Activated T-helper 17 cell treated with anti-CD3 and anti-CD28 coated beads, Interleukin-2, amount 50 U/mL, for 72 hours (primary cell): ENCODE results near the gene CCDC38. TPM values are rescaled to one million over a fixed set of nuclear protein-coding genes. Genes with fewer than 3 reads are reported as not detected.
A peak's percentile ranks its signal among the peaks of the same experiment; 100 is the strongest.

Experiments used
- ATAC-seq: fragments of 150-1000 bp; cut with Tn5 transposase; replicated peaks from 2 replicates; pipeline ENCODE4 v1.10.0; 2021; ENCODE audit warnings: mild to moderate bottlenecking, moderate library complexity
- H3K27ac Mint-ChIP-seq: one replicate; pipeline ENCODE4 v1.8.0; 2022; ENCODE audit warnings: mixed read lengths
- H3K27me3 Mint-ChIP-seq: one replicate; pipeline ENCODE4 v1.8.0; 2022; ENCODE audit warnings: mixed read lengths
- H3K36me3 Mint-ChIP-seq: one replicate; pipeline ENCODE4 v1.8.0; 2022; ENCODE audit warnings: low read depth, mild to moderate bottlenecking, mixed read lengths
- H3K4me1 Mint-ChIP-seq: one replicate; pipeline ENCODE4 v1.8.0; 2022; ENCODE audit warnings: mixed read lengths
- H3K4me3 Mint-ChIP-seq: one replicate; pipeline ENCODE4 v1.8.0; 2022; ENCODE audit warnings: mild to moderate bottlenecking, mixed read lengths
- H3K9me3 Mint-ChIP-seq: one replicate; pipeline ENCODE4 v1.8.0; 2022; ENCODE audit warnings: mixed read lengths
- total RNA-seq, 2 donors: library from RNA; stranded (reverse); gene quantifications; one replicate each; pipeline ENCODE4 v1.2.3, GENCODE V29; 2022

CCDC38 gene
- total RNA-seq: under 1 TPM; 0.24 to 0.28 TPM

DNA sequence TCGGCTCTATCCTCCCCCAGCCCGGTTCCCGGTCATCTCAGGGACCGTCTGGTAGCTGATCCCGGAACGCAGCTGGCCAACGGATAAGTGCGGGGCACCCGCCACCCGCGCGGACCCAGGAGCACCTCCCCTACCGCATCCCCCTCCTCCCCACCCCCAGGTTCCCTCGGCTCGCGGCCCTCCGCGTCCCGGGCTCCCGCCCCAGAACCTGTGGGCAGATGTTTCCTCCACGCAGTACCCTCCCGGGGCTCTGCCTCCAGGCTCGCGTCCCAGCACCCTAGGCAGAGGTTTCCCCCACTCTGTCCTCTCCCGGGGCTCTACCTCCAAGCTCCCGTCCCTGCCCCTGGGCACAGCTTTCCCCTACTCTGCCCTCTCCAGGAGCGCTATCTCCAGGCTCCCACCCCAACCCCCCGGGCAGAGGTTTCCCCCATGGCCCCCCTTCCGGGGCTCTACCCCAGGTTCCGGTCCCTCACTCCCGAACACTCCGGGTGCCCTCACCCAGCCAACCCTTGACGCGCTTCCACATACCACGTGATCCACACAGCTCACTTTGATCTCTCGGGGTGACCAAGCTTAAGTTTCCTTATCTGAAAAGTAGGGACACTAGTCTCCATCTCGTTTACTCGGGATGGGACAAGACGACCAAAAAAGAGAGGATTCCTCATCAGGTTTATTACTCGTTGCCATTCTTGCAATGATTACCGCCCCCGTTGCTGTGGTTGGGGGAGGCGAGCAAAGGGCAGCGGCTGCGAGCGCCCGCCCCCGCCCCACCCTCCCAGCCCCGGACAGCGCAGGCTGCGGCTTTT, at the start of gene CCDC38:
CCDC38 (minus strand) TSS at position 91 of the 806 bp plus-strand sequence. CDS start 6,105 bp downstream, outside the sequence.
- H3K4me3 Mint-ChIP-seq: peak within 1 kb of the TSS; percentile 83
- H3K4me1 Mint-ChIP-seq: no peaks in the 10 kb centered on the region
- peak; percentile 98 for ATAC-seq
- no peaks in the 10 kb centered on the region for H3K9me3 Mint-ChIP-seq
- H3K36me3 Mint-ChIP-seq: no peaks in the 10 kb centered on the region
- peak within 1 kb of the TSS; percentile 93 for H3K27ac Mint-ChIP-seq
- no peaks in the 10 kb centered on the region for H3K27me3 Mint-ChIP-seq

- Mint-ChIP-seq H3K9me3 (no peaks in the 10 kb centered on the region), H3K4me1 (no peaks in the 10 kb centered on the region), H3K27me3 (peaks cover 4% of the 10 kb centered on the region), H3K4me3 (no peak overlapping the region), H3K27ac (no peak overlapping the region), H3K36me3 (no peaks in the 10 kb centered on the region)
- no peak for ATAC-seq
Measured at GRCh38 chr12:95990136-95990535, 47.7 kb upstream of the CCDC38 start.

DNA sequence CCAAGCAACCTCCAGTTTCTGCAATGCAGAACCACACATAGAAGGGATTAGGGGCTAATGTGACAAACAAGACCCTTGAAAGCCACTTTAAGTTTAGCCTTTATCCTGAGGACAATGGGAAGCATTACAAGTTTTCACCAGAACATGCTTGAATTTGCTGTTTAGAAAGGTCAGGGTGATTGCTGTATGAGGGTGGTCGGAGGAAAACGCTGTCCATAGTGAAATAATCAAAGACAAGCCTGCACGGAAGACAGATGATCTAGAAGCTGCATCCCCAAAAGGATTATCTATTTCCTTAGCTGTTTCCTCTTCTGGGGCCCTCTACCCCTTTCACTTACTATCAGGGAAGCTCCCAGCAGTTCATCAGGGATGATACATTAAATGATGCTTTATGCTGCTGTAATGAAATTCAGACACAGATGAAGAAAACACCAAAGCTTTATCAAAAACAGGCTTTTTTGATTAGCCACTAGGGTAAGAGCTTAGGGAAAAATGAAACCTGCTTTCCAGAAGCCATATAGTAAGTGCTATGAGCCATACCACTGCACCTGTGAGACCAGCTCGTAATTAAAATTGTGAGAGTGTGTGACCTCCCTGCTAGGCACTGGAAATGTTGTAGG, 47.2 kb upstream of the CCDC38 start:
- Mint-ChIP-seq H3K9me3 (no peaks in the 10 kb centered on the region), H3K36me3 (no peaks in the 10 kb centered on the region), H3K27me3 (peaks cover 4% of the 10 kb centered on the region), H3K4me1 (no peaks in the 10 kb centered on the region), H3K27ac (no peak overlapping the region), H3K4me3 (no peak overlapping the region)
- no peak for ATAC-seq

- ATAC-seq: no peak
- no peak overlapping the region for H3K4me3 Mint-ChIP-seq
- no peaks in the 10 kb centered on the region for H3K4me1 Mint-ChIP-seq
- H3K9me3 Mint-ChIP-seq: no peaks in the 10 kb centered on the region
- H3K27ac Mint-ChIP-seq: no peak overlapping the region
- no peaks in the 10 kb centered on the region for H3K36me3 Mint-ChIP-seq
- H3K27me3 Mint-ChIP-seq: peaks cover 4% of the 10 kb centered on the region
Measured at GRCh38 chr12:95988506-95989275, 46.3 kb upstream of the CCDC38 start.

DNA sequence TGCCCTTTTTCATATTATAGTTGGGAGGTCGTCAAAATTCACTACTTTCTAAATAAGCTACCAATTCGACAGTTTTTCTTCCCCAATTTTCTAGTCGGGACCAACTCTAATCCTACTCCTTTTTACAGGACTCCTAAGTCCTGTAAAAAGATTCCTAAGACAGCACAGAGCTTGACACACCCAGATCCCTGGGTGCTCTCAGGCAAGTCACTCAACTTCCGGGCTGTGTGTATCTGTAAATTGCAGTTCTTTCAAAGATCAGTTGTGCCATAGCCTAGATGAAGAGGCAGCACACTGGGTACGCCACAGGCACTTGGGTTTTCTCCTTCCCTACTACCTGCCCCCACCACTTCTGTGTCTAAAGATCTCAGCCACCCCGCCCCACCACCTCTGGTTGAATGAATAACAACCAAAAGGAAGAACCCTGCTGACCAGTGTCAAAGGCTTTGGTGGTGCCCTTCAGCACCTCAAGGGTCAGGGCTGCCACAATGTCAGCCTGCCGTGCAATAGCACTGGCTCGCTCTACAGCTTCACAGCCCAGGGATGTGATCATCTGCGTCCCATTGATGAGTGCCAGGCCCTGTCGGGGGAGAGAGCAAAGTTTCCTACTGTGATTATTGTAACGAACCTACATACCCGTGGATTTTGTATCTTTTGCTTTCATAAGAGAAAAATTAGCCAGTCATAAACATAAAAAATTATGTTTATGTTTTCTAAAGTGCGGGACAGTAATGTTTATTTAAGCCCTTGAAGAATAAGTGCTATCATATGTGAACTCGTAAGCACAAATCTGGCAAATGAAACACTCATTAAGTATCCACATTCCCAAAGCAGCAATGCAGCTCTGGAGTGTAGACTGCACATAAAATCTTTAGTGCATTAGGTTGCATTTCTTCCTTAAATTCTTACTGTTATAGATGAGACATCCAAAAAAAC, 44.5 kb upstream of the CCDC38 start:
- H3K4me1 Mint-ChIP-seq: no peaks in the 10 kb centered on the region
- H3K4me3 Mint-ChIP-seq: no peak overlapping the region
- peaks cover 4% of the 10 kb centered on the region for H3K27me3 Mint-ChIP-seq
- no peak for ATAC-seq
- H3K36me3 Mint-ChIP-seq: no peaks in the 10 kb centered on the region
- no peaks in the 10 kb centered on the region for H3K9me3 Mint-ChIP-seq
- no peak overlapping the region for H3K27ac Mint-ChIP-seq

DNA sequence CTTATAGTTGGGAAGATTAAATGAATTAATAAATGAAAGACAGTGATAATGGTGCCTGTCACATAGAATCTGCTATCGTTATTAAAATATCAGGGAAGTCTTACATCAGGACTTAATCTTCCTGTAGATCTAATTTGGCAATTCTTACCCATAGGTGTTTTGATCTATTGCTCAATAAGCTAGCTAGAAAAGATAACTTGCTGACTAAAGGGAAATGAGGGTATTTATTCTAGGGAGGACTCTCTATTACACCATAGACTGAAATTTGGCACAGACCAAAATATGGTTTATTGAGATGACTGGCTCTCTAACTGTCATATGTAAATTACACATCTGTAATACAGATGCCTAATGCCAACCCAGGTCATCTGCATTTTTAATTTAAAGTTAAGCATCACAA, 42.3 kb upstream of the CCDC38 start:
- H3K9me3 Mint-ChIP-seq: no peaks in the 10 kb centered on the region
- H3K4me3 Mint-ChIP-seq: no peak overlapping the region
- H3K36me3 Mint-ChIP-seq: no peaks in the 10 kb centered on the region
- no peaks in the 10 kb centered on the region for H3K4me1 Mint-ChIP-seq
- no peak overlapping the region for H3K27ac Mint-ChIP-seq
- ATAC-seq: no peak
- H3K27me3 Mint-ChIP-seq: peaks cover 4% of the 10 kb centered on the region

DNA sequence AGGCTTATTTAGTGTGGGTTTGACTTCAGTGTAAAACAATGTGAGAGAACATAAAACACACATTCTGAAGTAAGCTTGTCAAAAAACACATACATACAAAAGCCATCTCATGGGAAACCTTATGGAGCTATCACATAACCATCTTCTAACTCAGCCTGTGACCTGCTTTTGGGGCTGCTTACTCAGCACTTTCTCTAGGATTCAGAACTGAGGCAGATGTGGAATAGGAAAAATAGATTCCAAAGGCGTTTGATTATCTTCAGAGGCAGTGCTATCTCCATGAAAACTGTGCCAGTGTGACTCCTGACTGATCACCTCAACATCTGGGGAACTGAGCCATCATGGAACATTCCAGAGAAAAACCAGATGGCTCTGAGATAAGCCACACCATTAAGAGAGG, 40.2 kb upstream of the CCDC38 start:
- H3K27ac Mint-ChIP-seq: no peak overlapping the region
- H3K9me3 Mint-ChIP-seq: no peaks in the 10 kb centered on the region
- no peaks in the 10 kb centered on the region for H3K36me3 Mint-ChIP-seq
- H3K4me1 Mint-ChIP-seq: no peaks in the 10 kb centered on the region
- H3K27me3 Mint-ChIP-seq: no peaks in the 10 kb centered on the region
- no peak overlapping the region for H3K4me3 Mint-ChIP-seq
- ATAC-seq: no peak

DNA sequence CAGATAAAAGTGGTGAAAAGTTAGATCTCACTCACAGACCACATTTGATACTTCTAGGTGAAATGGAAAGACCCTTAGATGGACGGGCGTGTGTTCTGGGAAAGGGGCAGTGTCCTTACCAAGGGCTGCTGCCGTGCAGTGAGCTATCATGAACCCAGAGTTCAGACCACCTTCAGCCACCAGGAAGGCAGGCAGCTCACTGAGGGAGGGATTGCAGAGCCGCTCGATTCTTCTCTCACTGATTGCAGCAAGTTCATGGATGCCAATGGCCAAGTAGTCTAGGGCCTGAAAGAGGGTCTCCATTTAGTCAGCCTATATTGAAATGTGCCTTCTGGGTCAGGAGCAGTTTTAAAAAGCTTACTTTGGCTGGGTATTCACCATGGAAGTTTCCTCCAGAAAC, 38.0 kb upstream of the CCDC38 start:
- no peak for ATAC-seq
- Mint-ChIP-seq H3K4me1 (no peaks in the 10 kb centered on the region), H3K36me3 (no peaks in the 10 kb centered on the region)

GRCh38 chr12:95978774-95979173, 36.4 kb upstream of the CCDC38 start:
- Mint-ChIP-seq H3K4me1 (no peaks in the 10 kb centered on the region), H3K36me3 (no peaks in the 10 kb centered on the region), H3K4me3 (no peak overlapping the region), H3K27me3 (no peaks in the 10 kb centered on the region), H3K27ac (no peak overlapping the region), H3K9me3 (no peaks in the 10 kb centered on the region)
- ATAC-seq: no peak

More for the DNA sequence above, 38.0 kb upstream of the CCDC38 start:
- Mint-ChIP-seq H3K4me3 (no peak overlapping the region), H3K27me3 (no peaks in the 10 kb centered on the region), H3K27ac (no peak overlapping the region), H3K9me3 (no peaks in the 10 kb centered on the region)

- H3K36me3 Mint-ChIP-seq: no peaks in the 10 kb centered on the region
- no peaks in the 10 kb centered on the region for H3K27me3 Mint-ChIP-seq
- H3K9me3 Mint-ChIP-seq: no peaks in the 10 kb centered on the region
- H3K4me1 Mint-ChIP-seq: no peaks in the 10 kb centered on the region
- no peak overlapping the region for H3K27ac Mint-ChIP-seq
- ATAC-seq: no peak
- H3K4me3 Mint-ChIP-seq: no peak overlapping the region
Measured at GRCh38 chr12:95978351-95978750, 35.9 kb upstream of the CCDC38 start.

GRCh38 chr12:95977764-95978305, 35.4 kb upstream of the CCDC38 start:
- Mint-ChIP-seq H3K4me1 (no peaks in the 10 kb centered on the region), H3K27me3 (no peaks in the 10 kb centered on the region), H3K4me3 (no peak overlapping the region), H3K27ac (no peak overlapping the region), H3K36me3 (no peaks in the 10 kb centered on the region), H3K9me3 (no peaks in the 10 kb centered on the region)
- ATAC-seq: no peak

DNA sequence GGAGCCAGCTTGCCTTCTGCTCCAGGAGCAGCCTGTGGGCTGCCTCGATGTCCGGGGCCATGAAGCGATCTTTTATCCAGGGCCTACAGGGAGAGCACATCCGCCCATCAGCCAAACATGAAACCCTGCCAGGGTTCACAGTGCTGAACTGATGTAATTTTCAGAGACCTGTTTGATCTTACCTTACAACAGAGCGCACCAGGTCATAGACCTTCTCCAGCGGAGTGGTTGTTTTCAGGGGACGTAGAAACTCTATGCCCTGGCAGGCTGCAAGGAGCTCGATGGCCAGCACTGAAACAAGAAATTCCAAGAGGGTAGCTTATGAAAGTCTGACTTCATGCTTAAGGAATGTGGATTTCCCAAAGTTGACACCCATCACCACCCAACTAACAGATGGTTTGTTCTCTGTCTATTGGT, 34.0 kb upstream of the CCDC38 start:
- Mint-ChIP-seq H3K27ac (no peak overlapping the region), H3K4me3 (no peak overlapping the region), H3K4me1 (no peaks in the 10 kb centered on the region), H3K27me3 (no peaks in the 10 kb centered on the region), H3K9me3 (no peaks in the 10 kb centered on the region), H3K36me3 (no peaks in the 10 kb centered on the region)
- no peak for ATAC-seq

GRCh38 chr12:95975491-95975890, 33.1 kb upstream of the CCDC38 start:
- Mint-ChIP-seq H3K4me3 (no peak overlapping the region), H3K27me3 (no peaks in the 10 kb centered on the region), H3K4me1 (no peaks in the 10 kb centered on the region), H3K9me3 (no peaks in the 10 kb centered on the region), H3K36me3 (no peaks in the 10 kb centered on the region), H3K27ac (no peak overlapping the region)
- ATAC-seq: no peak

DNA sequence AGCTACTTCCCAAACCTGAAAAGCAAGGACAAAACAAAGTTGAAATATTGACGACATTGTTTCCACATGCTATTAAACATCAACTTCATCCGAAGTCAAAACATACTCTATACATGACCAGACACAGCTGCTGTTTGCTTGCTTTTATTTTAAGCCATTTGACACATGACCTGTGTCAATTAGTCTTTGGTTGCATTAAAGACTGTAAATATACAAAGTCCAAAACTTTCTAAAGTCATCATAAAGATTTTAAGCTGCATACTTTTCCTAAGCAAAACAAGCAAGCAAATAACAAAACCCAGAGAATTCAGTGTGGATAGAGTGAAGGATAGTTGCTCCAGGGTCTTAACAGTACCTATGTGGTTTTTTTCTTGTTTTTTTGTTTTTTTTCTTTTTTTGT, 31.9 kb upstream of the CCDC38 start:
- no peaks in the 10 kb centered on the region for H3K4me1 Mint-ChIP-seq
- no peak for ATAC-seq
- no peaks in the 10 kb centered on the region for H3K27me3 Mint-ChIP-seq
- no peaks in the 10 kb centered on the region for H3K36me3 Mint-ChIP-seq
- H3K4me3 Mint-ChIP-seq: no peak overlapping the region
- no peak overlapping the region for H3K27ac Mint-ChIP-seq
- H3K9me3 Mint-ChIP-seq: no peaks in the 10 kb centered on the region
